Neural cell (in vitro differentiated cells): ENCODE data around the gene COTL1. TPM values are rescaled to one million over a fixed set of nuclear protein-coding genes. Genes with fewer than 3 reads are reported as not detected.

ENCODE experiments used
- H2AFZ ChIP-seq: fragments of 200-600, 300-800 bp; sonication (generic), shearing (Covaris generic); 2 replicates; pipeline ENCODE4 v1.6.0; 2014; ENCODE audit warnings: low read depth, mild to moderate bottlenecking, antibody characterized with exemption, low read length, moderate library complexity
- H3F3A ChIP-seq: fragments of 200-600 bp; shearing (Covaris generic); 2 replicates; pipeline ENCODE4 v1.6.1; 2016; ENCODE audit warnings: mild to moderate bottlenecking, moderate library complexity, mixed read lengths, antibody characterized with exemption, low read length; ENCODE audit not compliant: insufficient read depth, poor library complexity, severe bottlenecking
- H3K27ac ChIP-seq: fragments of 200-600, 300-800 bp; sonication (generic), shearing (Covaris generic); 2 replicates; pipeline ENCODE4 v1.5.1; 2014; ENCODE audit warnings: mild to moderate bottlenecking, low read length, moderate library complexity
- H3K27me3 ChIP-seq: fragments of 300-800, 200-600 bp; sonication (generic), shearing (Covaris generic); 2 replicates; pipeline ENCODE4 v1.6.0; 2014; ENCODE audit warnings: mild to moderate bottlenecking, low read depth, low read length, moderate library complexity; ENCODE audit not compliant: insufficient read depth
- H3K36me3 ChIP-seq: fragments of 300-800, 200-600 bp; sonication (generic), shearing (Covaris generic); 2 replicates; pipeline ENCODE4 v1.5.1; 2014; ENCODE audit warnings: mild to moderate bottlenecking, antibody characterized with exemption, low read length, moderate library complexity; ENCODE audit not compliant: insufficient read depth
- H3K4me2 ChIP-seq: fragments of 300-800, 200-600 bp; sonication (generic), shearing (Covaris generic); 2 replicates; pipeline ENCODE4 v1.6.0; 2014; ENCODE audit warnings: mild to moderate bottlenecking, low read length
- H3K4me3 ChIP-seq: fragments of 300-800, 200-600 bp; sonication (generic), shearing (Covaris generic); 2 replicates; pipeline ENCODE4 v1.5.1; 2014; ENCODE audit warnings: mild to moderate bottlenecking, low read length, moderate library complexity
- H3K79me2 ChIP-seq: fragments of 200-600 bp; shearing (Covaris generic); replicated peaks from 2 replicates; pipeline ENCODE4 v1.6.0; 2014; ENCODE audit warnings: mild to moderate bottlenecking, low read length, moderate library complexity; ENCODE audit not compliant: insufficient read depth
- H3K9ac ChIP-seq: fragments of 300-800, 200-600 bp; sonication (generic), shearing (Covaris generic); 2 replicates; pipeline ENCODE4 v1.6.1; 2016; ENCODE audit warnings: mild to moderate bottlenecking, low read length, mixed read lengths
- H3K9me2 ChIP-seq: fragments of 200-600 bp; shearing (Covaris generic); 2 replicates; pipeline ENCODE4 v1.6.1; 2016; ENCODE audit warnings: mild to moderate bottlenecking, low read length, mixed read lengths; ENCODE audit not compliant: insufficient read depth
- H3K9me3 ChIP-seq: fragments of 200-600, 300-800 bp; sonication (generic), shearing (Covaris generic); 2 replicates; pipeline ENCODE4 v1.6.1; 2016; ENCODE audit warnings: mild to moderate bottlenecking, mixed run types, low read length, moderate library complexity, mixed read lengths
- H4K20me1 ChIP-seq: fragments of 200-600 bp; shearing (Covaris generic); 2 replicates; pipeline ENCODE4 v1.6.1; 2016; ENCODE audit warnings: mild to moderate bottlenecking, mixed run types; ENCODE audit not compliant: insufficient read depth
- EP300 ChIP-seq: fragments of 450-650 bp; conservative IDR thresholded peaks from 2 replicates; pipeline ENCODE4 v1.6.1; 2014; ENCODE audit warnings: antibody characterized with exemption, mild to moderate bottlenecking, moderate library complexity; ENCODE audit not compliant: poor library complexity, severe bottlenecking
- EZH2 ChIP-seq: fragments of 200-600, 300-800 bp; shearing (Covaris generic), sonication (generic); IDR thresholded peaks from 2 replicates; pipeline ENCODE4 v1.6.1; 2014; ENCODE audit warnings: antibody characterized with exemption, low read length, borderline replicate concordance, mild to moderate bottlenecking; ENCODE audit not compliant: insufficient read depth, poor library complexity, severe bottlenecking
- MXI1 ChIP-seq: fragments of 450-650 bp; conservative IDR thresholded peaks from 2 replicates; pipeline ENCODE4 v1.6.1; 2014; ENCODE audit warnings: antibody characterized with exemption, mild to moderate bottlenecking; ENCODE audit not compliant: poor library complexity, severe bottlenecking
- POLR2AphosphoS5 ChIP-seq: IDR thresholded peaks from 2 replicates; pipeline ENCODE4 v1.6.1; 2012
- RAD21 ChIP-seq: fragments of 450-650 bp; conservative IDR thresholded peaks from 2 replicates; pipeline ENCODE4 v1.6.1; 2014; ENCODE audit warnings: antibody characterized with exemption, mild to moderate bottlenecking, moderate library complexity
- SMC3 ChIP-seq: fragments of 450-650 bp; conservative IDR thresholded peaks from 2 replicates; pipeline ENCODE4 v1.6.1; 2014; ENCODE audit warnings: antibody characterized with exemption, mild to moderate bottlenecking, moderate library complexity; ENCODE audit not compliant: poor library complexity
- TAF1 ChIP-seq: IDR thresholded peaks from 2 replicates; pipeline ENCODE4 v1.6.1; 2012; ENCODE audit warnings: low read depth
- polyA plus RNA-seq: library from polyadenylated mRNA; depleted of rRNA; stranded (reverse); fragments of >200 nt; gene quantifications from 2 replicates; pipeline ENCODE4 v1.2.3, GENCODE V29; 2014
- TF ChIP-seq, protein P1 (sequence below): fragments of 450-650 bp; IDR thresholded peaks from 2 replicates; pipeline ENCODE4 v1.5.1; 2014; ENCODE audit warnings: antibody characterized with exemption, mild to moderate bottlenecking, moderate library complexity; ENCODE audit not compliant: poor library complexity, severe bottlenecking
- TF ChIP-seq, protein P2 (sequence below): IDR thresholded peaks from 2 replicates; pipeline ENCODE4 v1.6.1; 2012; ENCODE audit warnings: borderline replicate concordance

COTL1 gene
- polyA plus RNA-seq, 1 donor from 2014 or later = 86.6 TPM

DNA sequence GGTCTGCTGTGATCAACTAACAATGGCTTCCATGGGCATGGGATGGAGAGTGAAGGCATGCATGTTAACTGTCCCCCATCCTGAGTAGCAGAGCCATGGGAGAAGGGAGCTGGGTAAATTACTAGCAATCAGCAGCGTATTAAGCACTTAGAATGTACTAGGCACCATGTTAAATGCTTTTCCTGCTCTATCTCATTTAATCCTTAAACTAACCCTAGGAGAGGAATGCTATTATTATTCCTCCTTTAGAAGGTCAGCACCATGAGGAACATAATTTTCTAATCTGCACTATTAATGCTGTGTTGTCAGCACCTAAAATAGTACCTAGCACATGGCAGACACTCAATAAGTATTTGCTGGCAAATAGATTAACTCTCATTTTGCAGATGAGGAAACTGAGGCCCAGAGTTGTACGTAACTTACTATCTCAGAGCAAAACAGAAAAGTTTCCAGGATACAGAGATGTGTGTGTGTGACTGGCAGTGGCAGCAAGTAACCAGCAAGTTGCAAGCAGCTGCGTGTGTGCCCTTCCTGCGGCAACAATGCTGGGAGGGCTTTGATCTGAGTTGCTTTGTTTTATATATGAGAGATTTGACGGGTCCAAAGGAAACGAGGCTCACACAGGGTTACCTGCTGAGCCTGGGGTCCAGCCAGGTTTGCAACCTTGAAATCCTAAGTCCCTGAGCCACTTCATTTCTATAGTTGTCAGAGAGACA, 23.9 kb upstream of the COTL1 start:
- H3K27me3 ChIP-seq = no peaks in the 10 kb centered on the region
- no peak overlapping the region for H2AFZ ChIP-seq
- no peak overlapping the region for H3K27ac ChIP-seq
- no peaks in the 10 kb centered on the region for H4K20me1 ChIP-seq
- no peak overlapping the region for H3K4me3 ChIP-seq
- H3F3A ChIP-seq = no peaks in the 10 kb centered on the region
- TF ChIP-seq POLR2AphosphoS5 (no peak), TAF1 (no peak), EZH2 (no peak), MXI1 (no peak), RAD21 (no peak), SMC3 (no peak), EP300 (no peak)
- TF ChIP-seq, protein P1, sequence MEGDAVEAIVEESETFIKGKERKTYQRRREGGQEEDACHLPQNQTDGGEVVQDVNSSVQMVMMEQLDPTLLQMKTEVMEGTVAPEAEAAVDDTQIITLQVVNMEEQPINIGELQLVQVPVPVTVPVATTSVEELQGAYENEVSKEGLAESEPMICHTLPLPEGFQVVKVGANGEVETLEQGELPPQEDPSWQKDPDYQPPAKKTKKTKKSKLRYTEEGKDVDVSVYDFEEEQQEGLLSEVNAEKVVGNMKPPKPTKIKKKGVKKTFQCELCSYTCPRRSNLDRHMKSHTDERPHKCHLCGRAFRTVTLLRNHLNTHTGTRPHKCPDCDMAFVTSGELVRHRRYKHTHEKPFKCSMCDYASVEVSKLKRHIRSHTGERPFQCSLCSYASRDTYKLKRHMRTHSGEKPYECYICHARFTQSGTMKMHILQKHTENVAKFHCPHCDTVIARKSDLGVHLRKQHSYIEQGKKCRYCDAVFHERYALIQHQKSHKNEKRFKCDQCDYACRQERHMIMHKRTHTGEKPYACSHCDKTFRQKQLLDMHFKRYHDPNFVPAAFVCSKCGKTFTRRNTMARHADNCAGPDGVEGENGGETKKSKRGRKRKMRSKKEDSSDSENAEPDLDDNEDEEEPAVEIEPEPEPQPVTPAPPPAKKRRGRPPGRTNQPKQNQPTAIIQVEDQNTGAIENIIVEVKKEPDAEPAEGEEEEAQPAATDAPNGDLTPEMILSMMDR = no peak
- TF ChIP-seq, protein P2, sequence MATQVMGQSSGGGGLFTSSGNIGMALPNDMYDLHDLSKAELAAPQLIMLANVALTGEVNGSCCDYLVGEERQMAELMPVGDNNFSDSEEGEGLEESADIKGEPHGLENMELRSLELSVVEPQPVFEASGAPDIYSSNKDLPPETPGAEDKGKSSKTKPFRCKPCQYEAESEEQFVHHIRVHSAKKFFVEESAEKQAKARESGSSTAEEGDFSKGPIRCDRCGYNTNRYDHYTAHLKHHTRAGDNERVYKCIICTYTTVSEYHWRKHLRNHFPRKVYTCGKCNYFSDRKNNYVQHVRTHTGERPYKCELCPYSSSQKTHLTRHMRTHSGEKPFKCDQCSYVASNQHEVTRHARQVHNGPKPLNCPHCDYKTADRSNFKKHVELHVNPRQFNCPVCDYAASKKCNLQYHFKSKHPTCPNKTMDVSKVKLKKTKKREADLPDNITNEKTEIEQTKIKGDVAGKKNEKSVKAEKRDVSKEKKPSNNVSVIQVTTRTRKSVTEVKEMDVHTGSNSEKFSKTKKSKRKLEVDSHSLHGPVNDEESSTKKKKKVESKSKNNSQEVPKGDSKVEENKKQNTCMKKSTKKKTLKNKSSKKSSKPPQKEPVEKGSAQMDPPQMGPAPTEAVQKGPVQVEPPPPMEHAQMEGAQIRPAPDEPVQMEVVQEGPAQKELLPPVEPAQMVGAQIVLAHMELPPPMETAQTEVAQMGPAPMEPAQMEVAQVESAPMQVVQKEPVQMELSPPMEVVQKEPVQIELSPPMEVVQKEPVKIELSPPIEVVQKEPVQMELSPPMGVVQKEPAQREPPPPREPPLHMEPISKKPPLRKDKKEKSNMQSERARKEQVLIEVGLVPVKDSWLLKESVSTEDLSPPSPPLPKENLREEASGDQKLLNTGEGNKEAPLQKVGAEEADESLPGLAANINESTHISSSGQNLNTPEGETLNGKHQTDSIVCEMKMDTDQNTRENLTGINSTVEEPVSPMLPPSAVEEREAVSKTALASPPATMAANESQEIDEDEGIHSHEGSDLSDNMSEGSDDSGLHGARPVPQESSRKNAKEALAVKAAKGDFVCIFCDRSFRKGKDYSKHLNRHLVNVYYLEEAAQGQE = no peak
- no peaks in the 10 kb centered on the region for H3K9me3 ChIP-seq
- no peaks in the 10 kb centered on the region for H3K9me2 ChIP-seq
- no peaks in the 10 kb centered on the region for H3K79me2 ChIP-seq
- no peak overlapping the region for H3K4me2 ChIP-seq
- no peak overlapping the region for H3K9ac ChIP-seq
- H3K36me3 ChIP-seq = no peaks in the 10 kb centered on the region

DNA sequence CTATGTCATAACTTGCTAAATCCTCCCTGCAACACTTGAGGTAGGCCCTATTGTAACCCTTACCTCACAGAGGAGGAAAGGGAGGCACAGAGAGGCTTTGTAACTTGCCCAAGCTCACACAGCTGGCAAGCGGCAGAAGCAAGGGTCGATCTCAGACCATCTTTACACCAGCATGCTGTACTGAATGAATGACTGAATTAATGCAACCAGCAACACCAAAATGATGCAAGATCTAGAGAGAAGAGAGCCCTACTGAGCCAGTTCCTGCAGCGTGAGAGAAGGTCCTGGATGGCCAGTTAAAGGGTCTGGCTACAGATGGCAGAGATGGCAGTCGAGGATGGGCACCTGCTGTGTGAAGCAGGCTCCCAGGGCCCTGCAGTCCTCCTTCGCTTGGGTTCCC, 22.3 kb upstream of the COTL1 start:
- Histone ChIP-seq H3K4me2 (no peak overlapping the region), H3K4me3 (no peak overlapping the region), H3K36me3 (no peaks in the 10 kb centered on the region), H3F3A (no peaks in the 10 kb centered on the region), H3K9ac (no peak overlapping the region), H3K27ac (no peak overlapping the region), H3K9me3 (no peaks in the 10 kb centered on the region), H3K27me3 (no peaks in the 10 kb centered on the region), H4K20me1 (no peaks in the 10 kb centered on the region), H3K79me2 (no peaks in the 10 kb centered on the region), H2AFZ (no peak overlapping the region), H3K9me2 (no peaks in the 10 kb centered on the region)
- TF ChIP-seq TAF1 (no peak), SMC3 (no peak), POLR2AphosphoS5 (no peak), MXI1 (no peak), EZH2 (no peak), EP300 (no peak), RAD21 (no peak)
- TF ChIP-seq, protein P2 = no peak
- TF ChIP-seq, protein P1 = no peak
